GM18520 (cell line): ENCODE results near the gene MAPK10.

ENCODE experiments used
- ATAC-seq: cut with Tn5 transposase; IDR thresholded peaks from one replicate; pipeline ENCODE4 v1.9.1; 2021; ENCODE audit not compliant: unreplicated experiment

The MAPK10 gene

GRCh38 chr4:86359944-86360478 is at the start of gene MAPK10:
TSS of gene MAPK10 (minus strand) at chr4:86360053.
- ATAC-seq = peak; percentile 93

GRCh38 chr4:86403575-86403974 is 43.7 kb upstream of the MAPK10 start:
- ATAC-seq = no peak

GRCh38 chr4:86401826-86402225 is 42.0 kb upstream of the MAPK10 start:
- ATAC-seq = no peak

- ATAC-seq = no peak
These were observed 40.4 kb upstream of the MAPK10 start for GRCh38 chr4:86400216-86400615.

- peak; percentile 56 for ATAC-seq
These were observed 38.3 kb upstream of the MAPK10 start for GRCh38 chr4:86398187-86398586.

- no peak for ATAC-seq
These were observed 33.9 kb upstream of the MAPK10 start for GRCh38 chr4:86393749-86394148.

GRCh38 chr4:86389664-86390063 is 29.8 kb upstream of the MAPK10 start:
- no peak for ATAC-seq

GRCh38 chr4:86388252-86388651 is 28.4 kb upstream of the MAPK10 start:
- no peak for ATAC-seq

- ATAC-seq = no peak
These were observed 27.1 kb upstream of the MAPK10 start for GRCh38 chr4:86386817-86387415.

GRCh38 chr4:86386201-86386600 is 26.3 kb upstream of the MAPK10 start:
- no peak for ATAC-seq

GRCh38 chr4:86381431-86381830 is 21.6 kb upstream of the MAPK10 start:
- no peak for ATAC-seq

- no peak for ATAC-seq
These were observed 20.4 kb upstream of the MAPK10 start for GRCh38 chr4:86380181-86380724.

- ATAC-seq = no peak
These were observed 17.0 kb upstream of the MAPK10 start for GRCh38 chr4:86376850-86377249.

GRCh38 chr4:86368433-86368832 is 8.6 kb upstream of the MAPK10 start:
- no peak for ATAC-seq

GRCh38 chr4:86367577-86367976 is 7.7 kb upstream of the MAPK10 start:
- ATAC-seq = no peak

GRCh38 chr4:86366920-86367319 is 7.1 kb upstream of the MAPK10 start:
- no peak for ATAC-seq

GRCh38 chr4:86362510-86362909 is 2.7 kb upstream of the MAPK10 start:
- ATAC-seq = no peak

- ATAC-seq = no peak
These were observed 1.6 kb downstream of the MAPK10 start for GRCh38 chr4:86358257-86358656.

GRCh38 chr4:86357608-86358007 is 2.2 kb downstream of the MAPK10 start:
- no peak for ATAC-seq

GRCh38 chr4:86356425-86357210 is 3.2 kb downstream of the MAPK10 start:
- peak; percentile 33 for ATAC-seq

GRCh38 chr4:86354390-86354789 is 5.5 kb downstream of the MAPK10 start:
- ATAC-seq = no peak

- ATAC-seq = no peak
These were observed 13.5 kb downstream of the MAPK10 start for GRCh38 chr4:86346320-86346719.
